Adrenal gland (tissue), 5 donors: Measurements from ENCODE around the gene GC.

Experiments used
- CTCF ChIP-seq, 6 experiments: fragments of 450-650 bp in 4 of 6; fragments of 200-600 bp in 2 of 6; sonication (generic) in 1 of 6; IDR thresholded peaks; 1 replicate in 5 of 6; 2 replicates in 1 of 6; pipeline versions ENCODE4 v1.5.1 to v1.8.0; 2016 to 2021; ENCODE audit warnings: antibody characterized with exemption in 6 of 6, mild to moderate bottlenecking in 2 of 6, moderate library complexity in 1 of 6
- POLR2A ChIP-seq, 2 donors: fragments of 450-650 bp; IDR thresholded peaks; one replicate each; pipeline ENCODE4 v1.6.1; 2017; ENCODE audit warnings: antibody characterized with exemption in 2 of 2, mild to moderate bottlenecking in 2 of 2, moderate library complexity in 1 of 2
- donor health status: DM: no; HTN: no; CAD: no.

GRCh38 chr4:71732066-71732465, 51.8 kb downstream of the GC start:
- no peak for TF ChIP-seq CTCF (IDR thresholded peaks at IDR 0.05)
- TF ChIP-seq POLR2A (IDR thresholded peaks at IDR 0.05) = no peak
